GM12874 (cell line): ENCODE data around the gene PARD3.

ENCODE experiments used
- TF ChIP-seq, protein P1 (sequence below): IDR thresholded peaks from 2 replicates; pipeline ENCODE4 v1.5.1; 2011; ENCODE audit warnings: low read depth, mild to moderate bottlenecking, control low read depth, low read length, moderate library complexity; ENCODE audit not compliant: insufficient read depth

PARD3 gene

GRCh38 chr10:34320265-34320664, 494.8 kb downstream of the PARD3 start:
- TF ChIP-seq, protein P1, sequence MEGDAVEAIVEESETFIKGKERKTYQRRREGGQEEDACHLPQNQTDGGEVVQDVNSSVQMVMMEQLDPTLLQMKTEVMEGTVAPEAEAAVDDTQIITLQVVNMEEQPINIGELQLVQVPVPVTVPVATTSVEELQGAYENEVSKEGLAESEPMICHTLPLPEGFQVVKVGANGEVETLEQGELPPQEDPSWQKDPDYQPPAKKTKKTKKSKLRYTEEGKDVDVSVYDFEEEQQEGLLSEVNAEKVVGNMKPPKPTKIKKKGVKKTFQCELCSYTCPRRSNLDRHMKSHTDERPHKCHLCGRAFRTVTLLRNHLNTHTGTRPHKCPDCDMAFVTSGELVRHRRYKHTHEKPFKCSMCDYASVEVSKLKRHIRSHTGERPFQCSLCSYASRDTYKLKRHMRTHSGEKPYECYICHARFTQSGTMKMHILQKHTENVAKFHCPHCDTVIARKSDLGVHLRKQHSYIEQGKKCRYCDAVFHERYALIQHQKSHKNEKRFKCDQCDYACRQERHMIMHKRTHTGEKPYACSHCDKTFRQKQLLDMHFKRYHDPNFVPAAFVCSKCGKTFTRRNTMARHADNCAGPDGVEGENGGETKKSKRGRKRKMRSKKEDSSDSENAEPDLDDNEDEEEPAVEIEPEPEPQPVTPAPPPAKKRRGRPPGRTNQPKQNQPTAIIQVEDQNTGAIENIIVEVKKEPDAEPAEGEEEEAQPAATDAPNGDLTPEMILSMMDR: no peak

DNA sequence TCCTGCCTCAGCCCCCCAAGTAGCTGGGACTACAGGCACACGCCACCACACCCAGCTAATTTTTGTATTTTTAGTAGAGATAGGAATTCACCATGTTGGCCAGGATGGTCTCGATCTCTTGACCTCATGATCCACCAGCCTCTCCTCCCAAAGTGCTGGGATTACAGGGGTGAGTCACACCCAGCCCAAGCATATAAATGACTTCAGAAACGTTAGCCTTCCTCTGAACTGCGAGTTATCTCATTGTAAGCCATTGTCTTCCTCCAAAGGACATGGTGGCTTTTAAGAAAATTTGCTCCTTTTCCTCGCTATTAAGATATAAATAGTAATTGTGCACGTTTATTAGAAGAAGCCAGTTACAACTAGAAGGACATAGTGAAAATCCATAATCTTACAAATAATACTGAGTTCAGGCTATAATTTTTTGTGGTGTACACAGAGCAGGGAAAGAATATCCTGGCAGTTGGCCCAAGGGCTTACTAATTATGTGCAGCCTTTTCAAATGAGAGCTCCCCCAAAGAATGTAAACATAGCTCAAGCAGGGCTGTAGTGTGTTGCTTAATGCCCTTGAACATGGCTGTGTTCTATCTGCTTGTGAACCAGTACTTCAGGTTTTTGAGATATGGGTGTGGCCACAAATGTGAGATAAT, 495.8 kb downstream of the PARD3 start:
- TF ChIP-seq, protein P1: no peak

- TF ChIP-seq, protein P1: no peak
Measured at GRCh38 chr10:34316154-34316553, 498.9 kb downstream of the PARD3 start.

- TF ChIP-seq, protein P1: no peak
Measured at GRCh38 chr10:34314457-34314856, 500.6 kb downstream of the PARD3 start.

- TF ChIP-seq, protein P1: no peak
Measured at GRCh38 chr10:34313888-34314287, 501.2 kb downstream of the PARD3 start.

DNA sequence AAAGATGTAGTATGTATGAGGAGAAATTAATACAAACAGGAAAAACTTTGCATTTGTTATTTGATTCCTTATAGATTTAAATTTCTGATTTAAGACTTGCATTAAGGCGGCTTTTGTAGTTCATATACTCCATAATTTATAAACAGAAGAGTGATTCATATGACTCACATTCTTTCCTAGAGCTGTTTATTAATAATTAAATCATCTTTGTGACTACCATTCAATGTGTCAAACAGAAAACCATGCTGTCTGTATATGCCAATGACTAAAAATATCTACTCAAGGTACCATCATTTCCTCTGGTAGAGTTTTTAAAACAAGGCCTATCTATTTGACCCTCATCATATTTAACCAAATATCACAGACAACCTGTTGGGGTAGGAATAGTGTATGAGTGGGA, 501.7 kb downstream of the PARD3 start:
- TF ChIP-seq, protein P1: no peak

GRCh38 chr10:34311679-34312078, 503.4 kb downstream of the PARD3 start:
- TF ChIP-seq, protein P1: no peak
